Measurements from ENCODE around the gene EGLN2. TPM values are rescaled to one million over a fixed set of nuclear protein-coding genes. Genes with fewer than 3 reads are reported as not detected.
"Not testable (repeated sequence)": the region's sequence is repeated elsewhere in the genome, so short reads cannot be mapped to it uniquely, and the experiment has no call there.

The EGLN2 gene
- total RNA-seq, 1 donor from 2014 or later = 113 TPM

DNA sequence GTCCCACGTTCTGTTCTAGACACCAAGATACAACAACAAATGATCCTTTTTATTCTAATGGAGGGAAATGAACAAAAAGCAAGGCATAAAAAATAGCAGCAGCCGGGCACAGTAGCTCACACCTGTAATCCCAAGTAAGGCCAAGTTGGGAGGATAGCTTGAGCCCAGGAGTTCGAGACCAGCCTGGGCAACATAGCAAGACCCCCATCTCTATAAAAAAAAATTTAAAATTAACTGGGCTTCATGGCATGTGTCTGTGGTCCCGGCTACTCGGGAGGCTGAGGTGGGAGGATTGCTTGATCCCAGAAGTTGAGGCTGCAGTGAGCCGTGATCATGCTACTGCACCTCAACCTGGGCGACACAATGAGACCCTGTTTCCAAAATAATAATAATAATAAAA lies 22.6 kb upstream of the EGLN2 start:
- DNase-seq (ENCODE audit: low spot score) = no peak

DNA sequence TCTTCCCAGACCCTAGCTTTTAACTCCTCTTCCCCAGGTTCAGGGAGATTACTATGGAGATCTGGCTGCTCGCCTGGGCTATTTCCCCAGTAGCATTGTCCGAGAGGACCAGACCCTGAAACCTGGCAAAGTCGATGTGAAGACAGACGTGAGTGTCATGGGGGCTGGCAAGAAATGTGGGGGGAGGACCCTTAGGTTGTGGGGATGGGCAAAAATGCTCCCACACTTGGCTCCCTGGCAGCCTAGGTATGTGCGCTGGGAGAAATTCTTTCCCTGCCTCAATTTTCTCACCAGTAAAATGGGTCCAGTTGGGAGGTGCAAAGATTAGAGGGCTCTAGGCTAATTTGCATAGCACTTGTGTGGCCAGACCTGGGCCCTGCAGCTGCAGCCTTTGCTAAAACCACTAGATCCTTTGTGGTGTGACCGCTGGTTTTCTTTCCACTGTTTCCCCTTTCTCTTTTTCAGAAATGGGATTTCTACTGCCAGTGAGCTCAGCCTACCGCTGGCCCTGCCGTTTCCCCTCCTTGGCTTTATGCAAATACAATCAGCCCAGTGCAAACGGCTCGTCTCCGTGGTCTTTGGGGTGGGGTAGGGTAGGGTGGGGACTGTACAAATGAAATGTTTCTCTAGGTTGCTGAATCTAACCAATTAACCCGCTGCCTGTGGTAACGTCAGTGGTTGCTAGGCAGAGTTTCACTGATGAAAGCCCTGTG lies 21.9 kb upstream of the EGLN2 start:
- DNase-seq (ENCODE audit: low spot score) = no peak

DNA sequence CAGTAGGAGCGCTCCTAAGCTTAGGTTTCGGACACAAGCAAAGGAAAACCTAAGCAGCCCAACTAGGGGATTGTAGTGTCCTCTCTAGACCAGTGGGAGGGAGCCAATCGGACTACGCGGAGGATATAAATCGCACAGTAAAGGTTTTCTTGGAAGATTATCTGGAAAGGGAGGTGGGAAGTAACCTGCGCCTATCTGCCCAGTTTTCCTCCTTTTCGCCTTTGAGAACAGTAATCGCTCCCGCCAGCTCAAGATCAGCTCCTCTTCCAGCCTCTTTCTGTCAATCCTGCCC lies 21.4 kb upstream of the EGLN2 start:
- no peak for DNase-seq (ENCODE audit: low spot score)

DNA sequence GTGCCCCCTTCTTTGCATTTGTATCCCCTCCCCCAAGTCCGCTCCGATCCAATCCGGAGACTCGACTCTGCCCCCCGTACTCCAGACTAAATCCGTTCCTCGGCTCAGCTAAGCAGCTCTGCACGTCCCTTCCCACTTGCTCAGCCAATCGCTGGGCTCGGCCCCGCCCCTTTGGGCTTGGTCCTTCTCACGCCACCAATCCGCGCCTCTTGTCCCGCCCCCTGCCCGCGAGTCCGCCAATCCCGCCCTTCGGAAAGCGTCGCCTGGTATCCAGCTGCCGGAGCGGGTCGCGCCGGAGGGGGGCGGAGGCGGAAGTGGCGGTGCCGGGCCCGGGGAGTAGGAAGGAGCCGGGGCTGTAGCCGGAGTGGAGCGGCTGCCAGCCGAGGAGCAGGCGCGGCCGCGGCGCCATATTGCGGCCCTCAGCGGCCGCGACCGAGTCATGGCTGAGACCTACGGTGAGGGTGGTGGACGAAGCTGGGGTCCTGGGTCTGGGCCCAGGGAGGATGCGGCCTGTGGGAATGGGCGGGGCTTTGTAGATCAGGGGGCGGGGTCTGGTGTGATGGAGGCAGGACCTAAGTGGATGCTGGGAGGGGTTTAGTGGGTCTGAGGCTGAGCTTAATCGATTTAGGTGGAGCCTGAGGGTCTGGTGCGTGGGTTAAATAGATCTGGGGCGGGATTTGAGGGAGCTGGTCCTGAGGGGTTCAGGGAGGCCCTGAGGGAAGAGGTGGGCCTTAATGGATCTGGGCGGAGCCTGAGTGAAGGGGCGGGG lies 20.9 kb upstream of the EGLN2 start, which contains the start of gene RAB4B:
Gene RAB4B, plus strand, starts transcription at position 311 of the 769 bp plus-strand sequence. Its CDS starts 129 bp downstream, at position 440.
- DNase-seq (ENCODE audit: low spot score) = peak; percentile 100

DNA sequence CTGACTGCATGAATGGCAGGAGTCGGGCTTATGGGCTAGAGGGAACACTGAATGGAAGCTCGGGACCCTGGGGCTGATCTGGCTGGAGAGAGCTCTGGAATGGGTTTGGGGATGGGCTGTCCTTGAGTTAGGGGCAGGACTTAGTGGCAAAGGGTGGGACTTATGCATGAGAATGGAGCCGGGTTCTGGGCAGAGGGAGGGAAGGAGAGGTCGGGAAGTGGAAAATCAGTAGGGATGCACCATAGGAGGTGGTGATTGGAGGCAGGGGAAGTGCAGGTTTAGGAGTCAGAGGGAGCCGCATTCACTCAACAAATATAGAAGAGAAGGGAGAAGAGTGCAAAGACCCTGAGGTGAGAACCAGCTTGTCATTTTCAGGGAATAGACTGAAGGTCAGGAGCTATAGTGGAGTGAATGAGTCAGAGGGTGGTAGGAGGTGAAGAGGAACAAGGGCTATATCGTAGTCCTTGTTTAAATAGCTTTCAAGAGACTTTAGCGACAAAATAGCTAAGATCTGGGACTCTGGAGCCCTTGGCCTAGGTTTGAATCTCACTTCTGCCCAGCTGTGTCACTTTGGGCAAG lies 20.2 kb upstream of the EGLN2 start:
- no peak for DNase-seq (ENCODE audit: low spot score)

DNA sequence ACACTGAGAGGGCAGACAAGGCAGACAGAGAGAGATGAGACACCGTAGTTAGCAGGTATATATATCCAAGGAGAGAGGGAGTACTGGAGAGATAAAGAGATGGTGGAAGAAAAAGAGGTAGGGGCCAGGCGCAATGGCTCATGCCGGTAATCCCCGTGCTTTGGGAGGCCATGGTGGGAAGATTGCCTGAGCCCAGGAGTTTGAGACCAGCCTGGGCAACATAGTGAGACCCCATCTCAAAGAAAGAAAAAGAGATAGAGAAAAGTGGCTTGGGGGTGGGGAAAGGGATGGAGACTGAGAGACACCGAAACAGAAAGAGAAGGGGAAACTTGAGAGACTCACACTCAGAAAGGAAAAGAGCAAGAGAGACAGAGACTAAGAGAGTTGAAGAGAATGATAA lies 18.4 kb upstream of the EGLN2 start:
- DNase-seq (ENCODE audit: low spot score) = no peak

DNA sequence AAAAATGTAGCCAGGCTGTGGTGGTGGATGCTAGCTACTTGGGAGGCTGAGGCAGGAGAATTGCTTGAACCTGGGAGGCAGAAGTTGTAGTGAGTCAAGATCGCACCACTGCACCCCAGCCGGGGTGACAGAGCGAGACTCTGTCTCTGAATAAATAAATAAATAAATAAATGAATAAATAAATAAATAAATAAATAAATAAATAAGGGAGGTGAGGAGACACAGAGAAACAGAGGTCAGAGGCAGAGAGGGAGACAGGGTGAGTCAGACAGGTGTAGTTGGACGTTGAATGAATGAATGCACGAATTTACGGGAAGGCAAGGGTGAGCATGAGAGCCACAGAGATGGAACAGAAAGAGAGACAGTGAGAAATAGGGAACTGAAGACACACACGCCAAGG lies 17.9 kb upstream of the EGLN2 start:
- DNase-seq (ENCODE audit: low spot score) = no peak

DNA sequence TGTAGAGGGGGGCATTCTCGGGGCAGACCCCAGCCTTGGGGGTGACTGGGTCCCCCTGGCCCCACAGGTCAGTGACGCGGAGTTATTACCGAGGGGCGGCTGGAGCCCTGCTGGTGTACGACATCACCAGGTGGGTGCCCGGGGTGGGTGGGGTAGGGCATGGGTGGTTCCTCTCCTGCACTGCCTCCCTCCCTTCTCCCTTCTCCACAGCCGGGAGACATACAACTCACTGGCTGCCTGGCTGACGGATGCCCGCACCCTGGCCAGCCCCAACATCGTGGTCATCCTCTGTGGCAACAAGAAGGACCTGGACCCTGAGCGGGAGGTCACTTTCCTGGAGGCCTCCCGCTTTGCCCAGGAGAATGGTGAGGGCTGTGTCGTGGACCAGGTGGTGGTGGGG lies 15.3 kb upstream of the EGLN2 start:
- no peak for DNase-seq (ENCODE audit: low spot score)

DNA sequence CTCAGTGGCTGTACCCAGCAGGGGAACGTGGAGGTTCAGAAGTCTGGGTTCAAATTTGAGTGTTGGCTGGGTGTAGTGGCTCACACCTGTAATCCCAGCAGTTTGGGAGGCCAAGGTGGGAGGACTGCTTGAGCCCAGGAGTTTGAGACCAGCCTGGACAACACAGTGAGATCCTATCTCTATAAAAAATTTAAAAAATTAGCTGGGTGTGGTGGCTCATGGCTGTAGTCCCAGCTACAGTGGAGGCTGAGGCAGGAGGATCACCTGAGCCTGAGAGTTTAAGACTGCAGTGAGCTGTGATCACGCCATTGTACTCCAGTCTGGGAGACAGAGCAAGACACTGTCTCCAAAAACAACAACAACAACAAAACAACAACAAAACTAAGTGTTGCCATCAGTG lies 14.8 kb upstream of the EGLN2 start:
- DNase-seq (ENCODE audit: low spot score) = not testable (repeated sequence)

DNA sequence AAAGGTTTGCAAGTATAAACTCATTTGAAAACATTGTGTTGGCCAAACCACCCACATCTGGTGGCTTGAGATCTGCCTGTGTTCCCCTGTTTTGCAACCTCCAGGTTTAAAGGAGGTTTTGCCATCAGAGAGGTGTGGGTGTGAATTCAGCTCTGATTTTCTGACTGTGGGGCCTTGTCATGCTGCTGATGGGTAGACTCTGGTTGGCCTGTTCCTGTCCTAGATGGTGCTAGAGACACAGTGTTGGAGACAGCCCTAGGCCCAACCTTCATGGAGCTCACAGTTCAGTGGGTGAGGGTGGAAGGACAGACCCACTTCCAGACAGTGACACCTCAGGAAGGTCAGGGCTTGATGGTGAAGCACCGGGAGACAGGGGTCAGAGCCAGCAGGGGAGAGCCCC lies 13.5 kb upstream of the EGLN2 start:
- no peak for DNase-seq (ENCODE audit: low spot score)

DNA sequence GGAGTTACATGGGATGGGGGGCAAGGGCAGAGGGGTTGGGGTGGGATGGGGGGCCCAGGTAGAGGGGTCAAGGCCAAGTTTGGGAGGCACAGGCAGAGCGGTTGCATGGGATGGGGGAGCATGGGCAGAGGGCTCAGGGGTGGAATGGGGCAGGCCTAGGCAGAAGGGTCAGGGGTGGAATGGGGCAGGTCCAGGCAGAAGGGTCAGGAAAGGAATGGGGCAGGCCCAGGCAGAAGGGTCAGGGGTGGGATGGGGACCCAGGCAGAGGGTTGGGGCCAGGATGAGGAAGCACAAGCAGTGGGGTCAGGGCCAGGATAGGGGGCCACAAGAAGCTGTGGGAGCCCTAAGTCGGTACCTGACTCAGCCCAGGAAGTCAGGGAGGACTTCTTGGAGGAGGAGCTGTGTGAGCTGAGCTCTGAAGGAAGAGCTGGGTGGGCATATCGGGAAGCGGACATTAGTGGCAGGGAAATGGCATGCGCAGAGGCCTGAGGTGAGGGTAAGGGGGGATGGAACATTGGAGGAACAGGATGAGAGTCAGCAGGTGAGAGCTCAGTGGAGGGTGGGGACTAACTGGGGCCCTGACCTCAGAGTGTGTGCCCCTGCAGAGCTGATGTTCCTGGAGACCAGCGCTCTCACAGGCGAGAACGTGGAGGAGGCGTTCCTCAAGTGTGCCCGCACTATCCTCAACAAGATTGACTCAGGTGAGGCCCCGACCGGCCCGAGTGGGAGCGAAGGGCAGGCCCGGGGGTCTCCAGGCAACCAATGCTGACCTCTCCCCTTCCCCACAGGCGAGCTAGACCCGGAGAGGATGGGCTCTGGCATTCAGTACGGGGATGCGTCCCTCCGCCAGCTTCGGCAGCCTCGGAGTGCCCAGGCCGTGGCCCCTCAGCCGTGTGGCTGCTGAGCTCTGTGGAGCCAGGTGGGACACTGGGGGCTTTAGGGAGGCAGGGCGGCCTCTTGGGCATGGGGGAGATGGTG lies 12.6 kb upstream of the EGLN2 start:
- no peak for DNase-seq (ENCODE audit: low spot score)

DNA sequence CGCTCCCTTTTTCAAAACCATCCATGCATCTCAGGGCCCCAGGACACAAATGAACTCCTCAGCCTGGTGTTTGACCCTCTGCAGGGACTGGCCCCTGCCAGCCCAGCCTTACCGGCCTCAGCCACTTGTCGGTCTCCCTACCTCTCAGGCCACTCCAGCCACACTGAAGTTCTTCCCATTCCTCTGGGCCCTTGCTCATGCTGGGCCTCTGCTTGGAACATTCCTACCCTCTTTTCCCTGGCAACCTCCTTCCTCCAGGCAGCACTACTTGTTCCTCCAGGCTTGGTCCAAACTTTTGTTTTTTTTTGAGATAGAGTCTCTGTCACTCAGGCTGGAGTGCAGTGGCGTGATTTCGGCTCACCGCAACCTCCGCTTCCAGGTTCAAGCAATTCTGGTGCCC lies 7.6 kb upstream of the EGLN2 start:
- no peak for DNase-seq (ENCODE audit: low spot score)

DNA sequence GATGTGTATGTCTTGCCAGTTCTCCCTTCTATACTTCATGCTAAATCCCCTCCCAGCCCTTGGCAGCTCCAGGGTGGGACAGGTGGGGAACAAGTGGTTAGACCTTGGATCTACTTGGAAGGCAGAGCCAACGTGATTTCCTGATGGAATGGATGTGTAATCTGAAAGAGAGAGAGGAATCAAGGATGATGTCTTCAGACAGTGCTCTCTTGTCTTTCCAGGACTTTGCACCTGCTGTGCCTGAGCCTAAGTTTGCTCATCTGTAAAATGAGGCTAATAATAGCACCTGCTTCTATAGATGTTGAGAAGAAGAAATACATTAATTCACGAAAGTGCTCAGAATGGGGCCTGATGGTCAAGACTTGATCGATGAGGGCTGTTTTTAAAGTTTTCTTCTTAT lies 7.0 kb upstream of the EGLN2 start:
- no peak for DNase-seq (ENCODE audit: low spot score)

DNA sequence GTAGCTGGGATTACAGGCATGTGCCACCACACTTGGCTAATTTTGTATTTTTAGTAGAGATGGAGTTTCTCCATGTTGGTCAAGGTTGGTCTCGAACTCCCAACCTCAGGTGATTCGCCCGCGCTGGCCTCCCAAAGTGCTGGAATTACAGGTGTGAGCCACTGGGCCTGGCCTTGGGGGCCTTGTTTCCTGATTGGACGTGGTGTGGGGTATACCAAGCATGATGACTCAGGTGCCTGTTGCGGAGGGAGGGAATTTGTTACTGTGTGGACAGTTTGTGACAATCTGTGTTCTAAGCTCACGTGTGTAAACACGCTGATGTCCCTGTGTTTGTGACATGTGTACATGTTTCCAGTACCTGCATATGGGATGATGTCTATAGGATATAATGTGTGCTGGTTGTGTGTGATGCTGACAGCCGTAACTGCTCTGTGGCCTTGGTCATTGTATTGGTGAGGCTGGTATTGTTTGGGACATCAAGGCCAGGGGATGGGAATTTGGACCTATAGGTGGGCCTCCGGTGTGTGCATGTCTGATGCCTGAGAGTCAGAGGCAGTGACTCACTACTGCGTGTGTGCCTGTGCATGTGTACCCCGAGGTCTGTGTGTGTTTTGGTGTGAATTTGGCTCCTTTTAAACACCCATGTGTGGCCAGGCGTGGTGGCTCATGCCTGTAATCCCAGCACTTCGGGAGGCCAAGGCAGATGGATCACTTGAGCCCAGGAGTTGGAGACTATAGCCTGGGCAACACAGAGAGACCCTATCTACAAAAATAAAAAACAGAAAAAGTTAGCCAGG lies 1.6 kb upstream of the EGLN2 start:
- no peak for DNase-seq (ENCODE audit: low spot score)

DNA sequence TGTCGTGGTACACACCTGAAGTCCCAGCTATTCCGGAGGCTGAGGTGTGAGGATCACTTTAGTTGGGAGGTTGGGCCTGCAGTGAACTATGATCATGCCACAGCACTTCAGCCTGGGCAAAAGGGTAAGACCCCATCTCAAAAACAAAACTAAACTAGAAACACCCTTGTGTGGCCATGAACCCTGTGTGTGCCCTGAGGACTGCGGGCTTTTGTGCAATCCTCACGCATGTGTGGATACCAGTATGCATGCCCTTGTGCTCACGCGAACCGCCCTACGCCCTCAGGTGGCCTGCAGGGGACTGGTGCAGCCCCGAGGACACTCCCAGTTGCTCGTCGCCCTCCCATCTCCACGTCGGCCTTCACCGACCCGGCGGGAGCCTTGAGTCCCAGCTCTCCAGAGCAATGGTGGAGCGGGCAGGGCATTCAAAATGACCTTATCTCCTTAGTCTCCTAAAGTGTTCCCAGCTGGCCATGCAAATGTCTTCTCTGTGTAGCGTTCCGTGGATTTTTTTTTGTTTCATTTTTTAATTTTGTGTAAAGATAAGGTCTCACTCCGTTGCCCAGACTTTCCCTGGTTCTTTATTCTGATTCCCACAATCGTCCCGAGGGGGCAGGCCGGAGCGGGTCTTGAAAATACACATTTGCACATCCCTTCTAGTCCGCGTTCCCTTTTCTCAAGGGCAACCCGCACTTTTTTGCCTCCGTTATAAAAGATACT lies 868 bp upstream of the EGLN2 start:
- no peak for DNase-seq (ENCODE audit: low spot score)

DNA sequence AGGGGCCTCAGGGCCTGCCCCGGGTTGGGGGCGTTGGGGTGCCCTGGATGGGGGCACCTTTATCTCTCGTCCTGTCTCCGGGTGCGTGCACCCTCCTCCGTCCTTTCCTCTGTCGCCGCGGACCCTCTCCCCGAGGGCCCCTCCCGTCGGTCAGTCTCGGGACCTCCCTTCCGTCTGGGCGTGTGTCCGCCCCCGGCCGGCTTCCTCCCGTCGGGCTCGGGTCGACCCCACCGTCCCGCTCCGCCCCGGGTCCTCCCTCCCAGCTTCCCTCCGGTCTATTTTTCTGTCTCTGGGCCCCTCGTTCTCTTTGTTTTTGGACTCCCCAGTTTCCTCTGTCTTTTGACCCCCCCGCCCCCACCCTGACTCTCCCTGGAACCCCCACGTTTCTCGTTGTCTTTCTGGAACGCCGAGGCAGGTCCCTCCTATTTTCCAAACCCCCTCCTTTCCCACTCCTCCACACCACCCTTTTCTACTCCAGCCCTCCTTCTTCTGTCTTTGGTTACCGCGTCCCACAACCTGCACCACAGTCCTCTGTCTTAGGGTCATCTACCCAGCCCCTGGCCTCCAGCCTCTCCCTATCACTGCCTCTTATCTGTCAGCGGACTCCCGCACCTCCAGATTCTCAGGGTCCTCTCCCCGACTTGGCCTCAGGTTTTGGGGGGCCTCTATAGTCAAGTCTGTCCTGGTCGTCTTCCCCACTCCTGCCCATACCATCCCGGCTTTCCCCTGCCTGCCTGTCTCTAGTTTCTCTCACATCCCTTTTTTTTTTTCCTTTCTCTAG lies 757 bp downstream of the EGLN2 start:
- DNase-seq (ENCODE audit: low spot score) = no peak

DNA sequence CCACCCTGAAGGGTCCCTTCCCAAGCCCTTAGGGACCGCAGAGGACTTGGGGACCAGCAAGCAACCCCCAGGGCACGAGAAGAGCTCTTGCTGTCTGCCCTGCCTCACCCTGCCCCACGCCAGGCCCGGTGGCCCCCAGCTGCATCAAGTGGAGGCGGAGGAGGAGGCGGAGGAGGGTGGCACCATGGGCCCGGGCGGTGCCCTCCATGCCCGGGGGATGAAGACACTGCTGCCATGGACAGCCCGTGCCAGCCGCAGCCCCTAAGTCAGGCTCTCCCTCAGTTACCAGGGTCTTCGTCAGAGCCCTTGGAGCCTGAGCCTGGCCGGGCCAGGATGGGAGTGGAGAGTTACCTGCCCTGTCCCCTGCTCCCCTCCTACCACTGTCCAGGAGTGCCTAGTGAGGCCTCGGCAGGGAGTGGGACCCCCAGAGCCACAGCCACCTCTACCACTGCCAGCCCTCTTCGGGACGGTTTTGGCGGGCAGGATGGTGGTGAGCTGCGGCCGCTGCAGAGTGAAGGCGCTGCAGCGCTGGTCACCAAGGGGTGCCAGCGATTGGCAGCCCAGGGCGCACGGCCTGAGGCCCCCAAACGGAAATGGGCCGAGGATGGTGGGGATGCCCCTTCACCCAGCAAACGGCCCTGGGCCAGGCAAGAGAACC lies 1.5 kb downstream of the EGLN2 start:
- DNase-seq (ENCODE audit: low spot score) = no peak

DNA sequence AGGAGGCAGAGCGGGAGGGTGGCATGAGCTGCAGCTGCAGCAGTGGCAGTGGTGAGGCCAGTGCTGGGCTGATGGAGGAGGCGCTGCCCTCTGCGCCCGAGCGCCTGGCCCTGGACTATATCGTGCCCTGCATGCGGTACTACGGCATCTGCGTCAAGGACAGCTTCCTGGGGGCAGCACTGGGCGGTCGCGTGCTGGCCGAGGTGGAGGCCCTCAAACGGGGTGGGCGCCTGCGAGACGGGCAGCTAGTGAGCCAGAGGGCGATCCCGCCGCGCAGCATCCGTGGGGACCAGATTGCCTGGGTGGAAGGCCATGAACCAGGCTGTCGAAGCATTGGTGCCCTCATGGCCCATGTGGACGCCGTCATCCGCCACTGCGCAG lies 2.0 kb downstream of the EGLN2 start:
- no peak for DNase-seq (ENCODE audit: low spot score)

Data from mesenteric fat pad (tissue), 1 donor.